ENCODE results near the gene MINDY4B.

The MINDY4B gene

GRCh38 chr3:150843241-150843640, 62.0 kb downstream of the MINDY4B start:
- DNase-seq = no peak

DNA sequence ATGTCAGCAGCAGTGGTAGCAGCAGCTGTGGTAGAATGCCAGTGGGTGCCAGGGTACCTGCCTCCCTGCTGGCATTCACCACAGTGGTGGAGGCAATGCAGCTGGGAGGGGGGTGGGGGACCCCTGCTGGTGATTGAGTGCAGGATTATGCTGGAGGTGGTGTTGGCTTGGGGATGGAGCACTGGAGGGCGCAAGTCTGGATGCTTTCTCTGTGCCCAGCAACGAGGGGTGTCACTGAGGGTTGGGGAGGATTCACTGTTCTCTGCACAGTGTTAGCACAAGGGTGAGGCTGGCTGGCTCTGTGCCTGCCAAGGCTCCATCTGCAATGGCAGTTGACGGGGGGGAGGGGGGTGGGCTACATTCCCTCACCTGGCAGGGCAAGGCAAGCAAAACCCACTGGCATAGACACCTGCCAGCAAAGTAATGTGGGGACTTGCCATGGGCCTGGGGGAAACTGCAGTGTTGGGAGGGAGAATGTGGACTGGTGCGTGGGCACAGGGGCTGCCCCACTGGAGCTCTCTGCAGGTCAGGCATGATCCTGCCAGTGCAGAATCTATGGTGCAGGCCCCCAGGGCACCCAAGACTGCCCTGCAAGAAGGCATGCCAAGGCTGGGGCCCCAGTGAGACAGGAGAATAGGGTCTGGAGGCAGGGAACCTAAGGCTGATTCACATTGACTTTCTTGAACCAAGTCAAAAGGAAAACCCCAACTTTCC, 64.3 kb downstream of the MINDY4B start:
- DNase-seq = no peak

- DNase-seq = no peak
These were observed 74.5 kb downstream of the MINDY4B start for GRCh38 chr3:150830745-150831144.

DNA sequence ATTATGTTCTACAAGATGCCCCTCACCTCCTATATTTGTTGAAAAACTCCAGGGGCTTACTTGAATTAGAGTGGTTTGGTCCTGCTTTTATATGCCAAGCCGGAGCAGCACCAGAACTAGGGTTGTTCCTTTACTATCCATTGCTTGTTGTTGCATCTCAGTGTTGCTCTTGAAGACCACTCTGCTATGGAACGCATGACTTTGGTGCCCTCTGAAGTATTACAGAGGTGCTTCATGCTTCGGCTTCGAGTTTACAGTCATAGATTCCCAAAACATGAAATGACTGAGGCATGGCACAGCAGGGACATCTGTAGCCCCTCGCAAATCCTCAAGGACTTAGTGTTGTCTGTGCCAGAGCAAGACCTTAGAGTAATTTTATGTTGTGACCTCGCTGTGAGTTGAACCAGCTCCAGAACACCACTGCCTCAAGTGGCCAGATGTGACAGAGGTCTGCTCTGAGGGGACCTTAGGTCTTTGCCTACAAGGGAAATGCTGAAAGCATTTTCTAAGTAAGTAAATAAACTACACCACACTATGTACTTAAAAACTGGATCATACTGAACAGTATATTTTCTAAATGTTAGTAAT, 75.1 kb downstream of the MINDY4B start:
- DNase-seq = no peak

DNA sequence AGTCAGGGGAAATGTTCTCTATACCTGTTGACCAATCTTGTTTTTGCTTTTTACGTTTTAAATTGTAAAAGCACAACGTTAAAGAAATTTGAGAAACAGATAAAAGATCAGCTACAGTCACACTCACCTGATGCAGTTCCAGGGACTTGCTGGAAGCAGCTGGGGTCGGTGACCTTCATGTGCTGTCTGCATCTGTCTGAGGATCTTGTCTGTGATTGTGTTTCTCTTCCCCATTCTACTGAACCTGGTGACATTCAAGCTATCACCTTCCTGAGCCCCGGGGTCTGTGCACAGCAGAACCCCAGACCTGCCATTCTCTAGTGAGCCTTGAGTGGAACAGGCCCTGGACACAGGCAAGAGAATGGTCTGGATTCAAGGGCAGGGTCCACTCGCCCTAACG, 75.8 kb downstream of the MINDY4B start:
- DNase-seq = no peak

- DNase-seq = no peak
These were observed 76.2 kb downstream of the MINDY4B start for GRCh38 chr3:150828997-150829396.

- no peak for DNase-seq
These were observed 77.0 kb downstream of the MINDY4B start for GRCh38 chr3:150828261-150828660.

DNA sequence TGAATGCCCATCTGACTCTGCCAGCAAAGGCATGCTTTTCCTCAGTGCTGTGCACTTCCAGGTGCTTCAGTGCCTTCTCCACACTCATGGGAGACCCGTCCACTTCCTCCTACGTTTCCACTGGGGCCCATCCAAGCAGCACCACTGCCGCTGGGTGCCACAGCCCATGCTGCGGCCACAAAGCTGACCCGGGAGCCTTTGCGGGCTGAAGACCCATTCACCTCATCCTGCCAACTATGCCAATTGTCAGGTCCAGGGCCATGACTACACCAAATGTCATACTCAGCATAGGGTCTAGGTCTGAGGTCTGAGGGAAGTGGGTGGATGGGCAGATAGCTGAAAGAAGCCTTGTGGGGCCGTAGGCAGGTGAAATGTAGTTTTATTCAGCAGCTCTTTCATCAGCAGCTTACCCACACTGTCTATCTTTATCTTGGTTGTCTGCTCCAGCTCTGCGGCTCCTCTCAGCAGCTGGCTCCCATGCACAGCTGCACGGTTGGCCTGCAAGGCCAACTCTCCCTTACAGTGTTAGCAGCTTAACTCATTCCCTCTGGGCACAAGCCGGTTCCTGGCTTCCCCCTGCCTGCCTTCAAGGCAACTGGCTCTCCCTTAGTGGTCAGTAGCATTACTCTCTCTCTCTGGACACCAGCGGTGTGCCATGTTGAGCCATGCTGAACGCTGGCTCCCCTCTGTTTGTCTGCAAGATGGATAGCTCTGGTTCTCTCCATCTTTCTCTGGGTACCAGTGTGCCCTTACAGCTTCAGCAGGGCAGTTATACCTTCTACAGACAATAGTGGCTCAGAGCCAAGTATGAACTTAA, 78.6 kb downstream of the MINDY4B start:
- no peak for DNase-seq

GRCh38 chr3:150825916-150826377, 79.3 kb downstream of the MINDY4B start:
- no peak for DNase-seq

DNA sequence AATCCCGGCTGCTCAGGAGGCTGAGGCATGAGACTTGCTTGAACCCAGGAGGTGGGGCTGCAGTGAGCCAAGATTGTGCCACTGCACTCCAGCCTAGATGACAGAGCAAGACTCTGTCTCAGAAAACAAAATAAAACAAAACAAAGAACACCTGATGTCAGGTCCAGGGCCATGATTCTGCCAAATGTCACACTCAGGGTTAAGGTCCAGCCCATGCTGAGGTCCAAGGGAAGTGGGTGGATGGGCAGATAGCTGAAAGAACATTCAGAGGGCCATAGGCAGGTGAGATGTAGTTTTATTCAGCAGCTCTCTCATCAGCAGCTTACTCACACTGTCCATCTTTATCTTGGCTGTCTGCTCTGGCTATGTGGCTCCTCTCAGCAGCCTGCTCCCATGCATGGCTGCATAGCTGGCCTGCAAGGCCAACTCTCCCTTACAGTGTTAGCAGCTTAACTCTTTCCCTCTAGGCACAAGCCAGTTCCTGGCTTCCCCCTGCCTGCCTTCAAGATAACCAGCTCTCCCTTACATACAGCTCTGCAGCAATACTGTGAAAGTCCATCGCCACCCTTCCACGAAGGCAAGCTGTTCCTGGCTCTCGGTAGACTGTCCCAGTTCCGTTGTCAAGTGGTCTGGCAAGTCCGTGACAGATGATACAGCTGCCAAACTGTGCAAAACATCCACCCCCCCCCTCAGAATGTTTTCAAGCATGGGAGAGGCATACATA, 79.9 kb downstream of the MINDY4B start:
- no peak for DNase-seq

- no peak for DNase-seq
These were observed 82.0 kb downstream of the MINDY4B start for GRCh38 chr3:150823277-150823676.

GRCh38 chr3:150822636-150823035, 82.6 kb downstream of the MINDY4B start:
- DNase-seq = no peak

Measured in islet precursor cell (in vitro differentiated cells).